GM12878 (cell line): ENCODE results near the gene PTPRN2. TPM values are rescaled to one million over a fixed set of nuclear protein-coding genes. Genes with fewer than 3 reads are reported as not detected.

Experiments
- ATAC-seq: fragments of 200-7000 bp; cut with Tn5 transposase; 3 replicates; pipeline ENCODE4 v1.9.1; 2020; ENCODE audit warnings: mild to moderate bottlenecking, moderate library complexity
- BruUV-seq: library from RNA; stranded (reverse); fragments of 400-500 nt; replicated peaks from 2 replicates; lab custom pipeline; 2021; lab: Mats Ljungman, UMichigan
- CTCF ChIA-PET: fragments of 300-600 bp; sonication (Branson Sonifier 250); formaldehyde crosslinking; extraction: SDS; loops from one replicate; lab custom pipeline; 2021; ENCODE audit warnings: inconsistent platforms; lab: Yijun Ruan, JAX
- POLR2A ChIA-PET: fragments of 350-600 bp; formaldehyde crosslinking; extraction: SDS; loops from one replicate; lab custom pipeline; 2021; ENCODE audit warnings: inconsistent platforms; lab: Charles Lee
- RAD21 ChIA-PET: fragments of 300-600 bp; sonication (Branson Sonifier 250); formaldehyde crosslinking; loops from one replicate; lab custom pipeline; 2023; ENCODE audit warnings: antibody characterized with exemption; ENCODE audit not compliant: unreplicated experiment; lab: Charles Lee
- SMC1A ChIA-PET: fragments of 300-600 bp; sonication (Branson Sonifier 250); formaldehyde crosslinking; loops from one replicate; lab custom pipeline; 2023; ENCODE audit not compliant: unreplicated experiment, uncharacterized antibody; lab: Charles Lee
- DNase-seq: peaks from one replicate; pipeline ENCODE4 v3.0.0-alpha.2; 2011; ENCODE audit warnings: low read depth, low spot score
- FAIRE-seq: peaks from 3 replicates; lab custom pipeline; 2011; peaks lifted over from hg19 to GRCh38; lab: Jason Lieb, UNC
- H2AFZ ChIP-seq: 2 replicates; pipeline ENCODE4 v1.6.0; 2011; ENCODE audit warnings: low read depth, low read length, control low read depth; ENCODE audit not compliant: control insufficient read depth
- H3K27ac ChIP-seq: 2 replicates; pipeline ENCODE4 v1.5.1; 2011; ENCODE audit warnings: control low read depth; ENCODE audit not compliant: control insufficient read depth, insufficient read depth
- H3K27me3 ChIP-seq, 2 experiments: replicated peaks in 1 of 2; 2 replicates each; pipeline versions ENCODE4 v1.6.0 to v1.6.1; 2011; ENCODE audit warnings: low read length in 1 of 2; ENCODE audit not compliant: control insufficient read depth in 2 of 2, insufficient read depth in 2 of 2
- H3K36me3 ChIP-seq, 2 experiments: 2 replicates each; pipeline ENCODE4 v1.5.1; 2011; ENCODE audit warnings: low read length in 1 of 2; ENCODE audit not compliant: control insufficient read depth in 2 of 2, insufficient read depth in 2 of 2
- H3K4me1 ChIP-seq: 2 replicates; pipeline ENCODE4 v1.6.1; 2011; ENCODE audit warnings: mild to moderate bottlenecking, low read length, moderate library complexity, mixed read lengths; ENCODE audit not compliant: control insufficient read depth, insufficient read depth
- H3K4me2 ChIP-seq: 2 replicates; pipeline ENCODE4 v1.6.0; 2011; ENCODE audit warnings: control low read depth; ENCODE audit not compliant: control insufficient read depth, insufficient read depth
- H3K4me3 ChIP-seq: fragments of 200-600 bp; sonication (generic); 2 replicates; pipeline ENCODE4 v1.5.1; 2016
- H3K79me2 ChIP-seq: 2 replicates; pipeline ENCODE4 v1.6.0; 2011; ENCODE audit warnings: low read length; ENCODE audit not compliant: control insufficient read depth, insufficient read depth
- H3K9ac ChIP-seq: 2 replicates; pipeline ENCODE4 v1.8.0; 2011; ENCODE audit warnings: low read length, control low read depth, mixed read lengths; ENCODE audit not compliant: control insufficient read depth, insufficient read depth
- H3K9me3 ChIP-seq: replicated peaks from 3 replicates; pipeline ENCODE4 v1.5.1; 2011; ENCODE audit warnings: mild to moderate bottlenecking, low read length; ENCODE audit not compliant: control insufficient read depth, insufficient read depth
- H4K20me1 ChIP-seq: 2 replicates; pipeline ENCODE4 v1.6.0; 2011; ENCODE audit not compliant: control insufficient read depth, insufficient read depth
- BACH1 ChIP-seq: fragments of 450-650 bp; IDR thresholded peaks from 2 replicates; pipeline ENCODE4 v1.6.1; 2017; ENCODE audit warnings: mild to moderate bottlenecking, borderline replicate concordance
- IKZF2 ChIP-seq, 2 experiments: fragments of 450-650 bp; IDR thresholded peaks; 2 replicates each; pipeline ENCODE4 v1.6.1; 2017; ENCODE audit warnings: mild to moderate bottlenecking in 2 of 2, moderate library complexity in 2 of 2
- POLR2A ChIP-seq: IDR thresholded peaks from 2 replicates; pipeline ENCODE4 v1.6.1; 2011; ENCODE audit warnings: low read depth, mild to moderate bottlenecking, low read length
- POLR2AphosphoS2 ChIP-seq: IDR thresholded peaks from 2 replicates; pipeline ENCODE4 v1.6.1; 2011; ENCODE audit warnings: low read depth, mild to moderate bottlenecking, low read length, improper control_type of control experiment, moderate library complexity
- RFX5 ChIP-seq: IDR thresholded peaks from 2 replicates; pipeline ENCODE4 v1.6.1; 2011; ENCODE audit warnings: low read depth, low read length, improper control_type of control experiment
- SP1 ChIP-seq: IDR thresholded peaks from one replicate; pipeline ENCODE4 v1.6.1; 2011; ENCODE audit warnings: low read depth, low read length
- SREBF2 ChIP-seq: IDR thresholded peaks from 2 replicates; pipeline ENCODE4 v1.6.1; 2012; ENCODE audit warnings: mild to moderate bottlenecking, low read length
- SUPT20H ChIP-seq: IDR thresholded peaks from 2 replicates; pipeline ENCODE4 v1.6.1; 2011; ENCODE audit warnings: low read depth, mild to moderate bottlenecking, low read length, moderate library complexity, borderline replicate concordance; ENCODE audit not compliant: control insufficient read depth
- TBL1XR1 ChIP-seq: IDR thresholded peaks from 2 replicates; pipeline ENCODE4 v1.6.1; 2012; ENCODE audit warnings: low read depth, low read length, improper control_type of control experiment
- WRNIP1 ChIP-seq: IDR thresholded peaks from 2 replicates; pipeline ENCODE4 v1.6.1; 2011; ENCODE audit warnings: low read depth, low read length, improper control_type of control experiment, borderline replicate concordance
- ZNF24 ChIP-seq: fragments of 450-650 bp; IDR thresholded peaks from 2 replicates; pipeline ENCODE4 v1.6.1; 2017; ENCODE audit warnings: antibody characterized with exemption, mild to moderate bottlenecking
- WGBS: methylation state at CpG from one replicate; pipeline ENCODE4 v1.1.6; 2016; ENCODE audit warnings: low lambda C conversion rate; ENCODE audit not compliant: insufficient replicate concordance, insufficient coverage; ENCODE audit errors: missing lambda C conversion rate; 5-methylcytosine and 5-hydroxymethylcytosine counted together
- in situ Hi-C: fragments of 300-500 bp; cut with MboI; formaldehyde crosslinking; loops from 9 replicates; pipeline ENCODE4 v1.14.3; 2018; ENCODE audit warnings: mixed read lengths
- intact Hi-C: fragments of 100-400 bp; cut with micrococcal nuclease; formaldehyde crosslinking; loops from one replicate; pipeline ENCODE4 v1.14.2; 2022; ENCODE audit not compliant: unreplicated experiment
- polyA plus RNA-seq, 11 experiments: library from polyadenylated mRNA; depleted of rRNA in 4 of 11; unstranded in 6 of 11; stranded (reverse) in 5 of 11; fragments of >200 nt; fragmentation: Nextera tagmentation in 4 of 11; fragmentation: Illumina TruSeq in 1 of 11; extraction: Ambion mirVana in 4 of 11; extraction: Trizol in 1 of 11; gene quantifications; 1 replicate in 1 of 11; 2 replicates in 10 of 11; pipeline versions ENCODE4 v1.2.1 to v1.2.3, GENCODE V29; 2011 to 2016; ENCODE audit warnings: inconsistent platforms in 2 of 11, missing spikeins in 2 of 11, low read depth in 1 of 11
- total RNA-seq, 4 experiments: library from RNA; depleted of rRNA in 3 of 4; stranded (reverse); fragments of >200 nt in 3 of 4; fragmentation: Illumina TruSeq in 1 of 4; extraction: Trizol in 1 of 4; gene quantifications; 2 replicates each; pipeline versions ENCODE4 v1.2.1 to v1.2.3, GENCODE V29; 2013 to 2021
- TF ChIP-seq, protein P1 (sequence below): fragments of 450-650 bp; IDR thresholded peaks from 2 replicates; pipeline ENCODE4 v1.6.1; 2016; ENCODE audit warnings: mild to moderate bottlenecking
- TF ChIP-seq, protein P2 (sequence below): IDR thresholded peaks from 2 replicates; pipeline ENCODE4 v1.6.1; 2011; ENCODE audit warnings: borderline replicate concordance, low read depth, mild to moderate bottlenecking, moderate library complexity, low read length; ENCODE audit not compliant: insufficient read depth, poor library complexity, severe bottlenecking
- TF ChIP-seq, protein P3 (sequence below), 3 experiments: IDR thresholded peaks in 2 of 3; conservative IDR thresholded peaks in 1 of 3; 2 replicates each; pipeline ENCODE4 v1.5.1; 2011; ENCODE audit warnings: low read depth in 3 of 3, low read length in 3 of 3, mild to moderate bottlenecking in 3 of 3, control low read depth in 2 of 3, moderate library complexity in 2 of 3, inconsistent platforms in 1 of 3, mixed read lengths in 1 of 3; ENCODE audit not compliant: control insufficient read depth in 2 of 3, insufficient read depth in 1 of 3; ENCODE audit errors: extremely low read depth in 1 of 3

The PTPRN2 gene
- total and polyA plus RNA-seq, 10 of the 15 experiments (the other 5 are each of a cell fraction or from before 2014, with no cell fraction given): 5.4 TPM; not detected in 9

DNA sequence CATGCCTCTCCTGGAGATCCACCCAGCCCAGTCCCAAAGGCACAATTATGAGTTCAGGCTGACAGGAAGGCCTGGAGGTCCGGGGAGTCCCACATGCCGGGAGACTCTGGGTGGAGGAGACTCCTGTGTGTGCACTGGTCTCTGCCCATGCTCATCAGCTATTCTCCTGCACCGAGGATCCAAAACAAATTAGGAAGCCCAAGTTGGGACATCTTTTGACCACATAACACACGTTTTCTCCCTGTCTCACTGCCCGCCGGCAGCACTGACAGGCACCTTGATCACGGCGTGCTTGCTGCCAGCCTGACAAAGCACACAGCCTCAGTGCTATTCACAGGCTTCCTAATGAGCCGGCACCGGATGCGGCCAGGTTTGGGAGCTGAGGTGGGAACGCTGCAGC, 412.7 kb downstream of the PTPRN2 start:
- 63% methylated on average over 12 of the region's 12 CpGs for WGBS

DNA sequence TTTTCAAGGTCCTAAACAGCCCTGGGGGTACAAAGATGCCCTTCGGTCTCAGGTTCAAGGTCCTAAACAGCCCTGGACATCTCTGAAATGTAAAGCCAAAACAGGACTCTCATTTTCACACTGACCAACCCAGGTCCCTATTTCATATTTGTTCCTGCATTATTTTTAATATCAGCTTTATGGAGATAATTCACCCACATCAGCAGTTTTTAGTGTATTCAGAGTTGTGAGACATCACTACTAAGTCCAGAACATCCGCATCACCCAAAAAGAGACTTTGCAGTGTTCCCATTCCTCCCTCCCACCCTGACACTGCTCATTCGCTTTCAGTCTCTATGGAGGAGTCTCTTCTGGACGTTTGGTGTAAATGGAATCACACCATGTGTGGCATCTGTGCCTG, 420.2 kb downstream of the PTPRN2 start:
- ChIA-PET SMC1A (no interaction called here), CTCF (no interaction called here), POLR2A (no interaction called here), RAD21 (no interaction called here)
- 38% methylated on average over 4 of the region's 4 CpGs for WGBS
- Histone ChIP-seq H3K36me3 (no peaks in the 10 kb centered on the region), H3K9me3 (no peaks in the 10 kb centered on the region; the same call in 2 of the 3 replicates), H4K20me1 (no peaks in the 10 kb centered on the region), H2AFZ (no peak overlapping the region), H3K4me3 (no peak overlapping the region), H3K27me3 (no peaks in the 10 kb centered on the region), H3K27ac (no peak overlapping the region), H3K79me2 (no peaks in the 10 kb centered on the region), H3K9ac (no peak overlapping the region), H3K4me2 (no peak overlapping the region), H3K4me1 (no peaks in the 10 kb centered on the region)
- FAIRE-seq (no peak), ATAC-seq (no peak), DNase-seq (no peak)
- intact Hi-C loops (no loop called here), in situ Hi-C loops (no loop called here)
- no TSS peak for BruUV-seq
- no peak for TF ChIP-seq RFX5
- TF ChIP-seq, protein P1, sequence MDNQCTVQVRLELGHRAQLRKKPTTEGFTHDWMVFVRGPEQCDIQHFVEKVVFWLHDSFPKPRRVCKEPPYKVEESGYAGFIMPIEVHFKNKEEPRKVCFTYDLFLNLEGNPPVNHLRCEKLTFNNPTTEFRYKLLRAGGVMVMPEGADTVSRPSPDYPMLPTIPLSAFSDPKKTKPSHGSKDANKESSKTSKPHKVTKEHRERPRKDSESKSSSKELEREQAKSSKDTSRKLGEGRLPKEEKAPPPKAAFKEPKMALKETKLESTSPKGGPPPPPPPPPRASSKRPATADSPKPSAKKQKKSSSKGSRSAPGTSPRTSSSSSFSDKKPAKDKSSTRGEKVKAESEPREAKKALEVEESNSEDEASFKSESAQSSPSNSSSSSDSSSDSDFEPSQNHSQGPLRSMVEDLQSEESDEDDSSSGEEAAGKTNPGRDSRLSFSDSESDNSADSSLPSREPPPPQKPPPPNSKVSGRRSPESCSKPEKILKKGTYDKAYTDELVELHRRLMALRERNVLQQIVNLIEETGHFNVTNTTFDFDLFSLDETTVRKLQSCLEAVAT: no peak
- TF ChIP-seq POLR2A: no peak
- TF ChIP-seq, protein P2, sequence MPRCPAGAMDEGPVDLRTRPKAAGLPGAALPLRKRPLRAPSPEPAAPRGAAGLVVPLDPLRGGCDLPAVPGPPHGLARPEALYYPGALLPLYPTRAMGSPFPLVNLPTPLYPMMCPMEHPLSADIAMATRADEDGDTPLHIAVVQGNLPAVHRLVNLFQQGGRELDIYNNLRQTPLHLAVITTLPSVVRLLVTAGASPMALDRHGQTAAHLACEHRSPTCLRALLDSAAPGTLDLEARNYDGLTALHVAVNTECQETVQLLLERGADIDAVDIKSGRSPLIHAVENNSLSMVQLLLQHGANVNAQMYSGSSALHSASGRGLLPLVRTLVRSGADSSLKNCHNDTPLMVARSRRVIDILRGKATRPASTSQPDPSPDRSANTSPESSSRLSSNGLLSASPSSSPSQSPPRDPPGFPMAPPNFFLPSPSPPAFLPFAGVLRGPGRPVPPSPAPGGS: no peak
- no peak for TF ChIP-seq ZNF24
- no peak for TF ChIP-seq BACH1
- TF ChIP-seq SP1: no peak
- no peak for TF ChIP-seq IKZF2 (IDR thresholded peaks at IDR 0.05)
- TF ChIP-seq SUPT20H: no peak
- TF ChIP-seq, protein P3, sequence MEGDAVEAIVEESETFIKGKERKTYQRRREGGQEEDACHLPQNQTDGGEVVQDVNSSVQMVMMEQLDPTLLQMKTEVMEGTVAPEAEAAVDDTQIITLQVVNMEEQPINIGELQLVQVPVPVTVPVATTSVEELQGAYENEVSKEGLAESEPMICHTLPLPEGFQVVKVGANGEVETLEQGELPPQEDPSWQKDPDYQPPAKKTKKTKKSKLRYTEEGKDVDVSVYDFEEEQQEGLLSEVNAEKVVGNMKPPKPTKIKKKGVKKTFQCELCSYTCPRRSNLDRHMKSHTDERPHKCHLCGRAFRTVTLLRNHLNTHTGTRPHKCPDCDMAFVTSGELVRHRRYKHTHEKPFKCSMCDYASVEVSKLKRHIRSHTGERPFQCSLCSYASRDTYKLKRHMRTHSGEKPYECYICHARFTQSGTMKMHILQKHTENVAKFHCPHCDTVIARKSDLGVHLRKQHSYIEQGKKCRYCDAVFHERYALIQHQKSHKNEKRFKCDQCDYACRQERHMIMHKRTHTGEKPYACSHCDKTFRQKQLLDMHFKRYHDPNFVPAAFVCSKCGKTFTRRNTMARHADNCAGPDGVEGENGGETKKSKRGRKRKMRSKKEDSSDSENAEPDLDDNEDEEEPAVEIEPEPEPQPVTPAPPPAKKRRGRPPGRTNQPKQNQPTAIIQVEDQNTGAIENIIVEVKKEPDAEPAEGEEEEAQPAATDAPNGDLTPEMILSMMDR (IDR thresholded peaks at IDR 0.05 in 2 of 3, conservative IDR thresholded peaks at IDR 0.05 in 1 of 3; ENCODE audit: control insufficient read depth in 2 of 3, extremely low read depth in 1 of 3, insufficient read depth in 1 of 3, low read depth in 3 of 3, low read length in 3 of 3): no peak
- TF ChIP-seq WRNIP1: no peak

More for the DNA sequence above, 412.7 kb downstream of the PTPRN2 start:
- Histone ChIP-seq H3K4me3 (no peak overlapping the region), H3K79me2 (no peaks in the 10 kb centered on the region), H2AFZ (no peak overlapping the region), H3K27me3 (no peaks in the 10 kb centered on the region), H3K27ac (no peak overlapping the region), H4K20me1 (no peaks in the 10 kb centered on the region), H3K9me3 (no peaks in the 10 kb centered on the region; the same call in 2 of the 3 replicates), H3K9ac (no peak overlapping the region), H3K4me1 (no peaks in the 10 kb centered on the region), H3K36me3 (no peaks in the 10 kb centered on the region), H3K4me2 (no peak overlapping the region)
- intact Hi-C loops (no loop called here), in situ Hi-C loops (no loop called here)
- DNase-seq (no peak), ATAC-seq (no peak), FAIRE-seq (no peak)
- TF ChIP-seq SREBF2 (no peak), POLR2AphosphoS2 (no peak), TBL1XR1 (no peak)
- ChIA-PET RAD21 (no interaction called here), SMC1A (no interaction called here), CTCF (no interaction called here), POLR2A (no interaction called here)
- no TSS peak for BruUV-seq
